Natural killer cell treated with Interleukin-12 subunit alpha and Interleukin-12 subunit beta and Interleukin-15 and Interleukin-18, amount 100 ng/mL, for 72 hours (primary cell): ENCODE measurements around the gene NXPH2. TPM values are rescaled to one million over a fixed set of nuclear protein-coding genes. Genes with fewer than 3 reads are reported as not detected.

Source experiments
- ATAC-seq, 2 donors: fragments of 150-1000 bp; cut with Tn5 transposase in 1 of 2; sonication (Bioruptor Pico), chemical (Tn5 transposase) in 1 of 2; 2 replicates each; pipeline ENCODE4 v1.10.0; 2021
- DNase-seq: peaks from one replicate; pipeline ENCODE4 v3.0.0; 2022; ENCODE audit warnings: low spot score
- H3K27ac Mint-ChIP-seq, 2 donors: 1 replicate in 1 of 2; 2 replicates in 1 of 2; pipeline ENCODE4 v1.8.0; 2022; ENCODE audit warnings: mixed read lengths in 2 of 2, mild to moderate bottlenecking in 1 of 2, moderate library complexity in 1 of 2
- H3K27me3 Mint-ChIP-seq, 2 donors: 1 replicate in 1 of 2; 2 replicates in 1 of 2; pipeline ENCODE4 v1.8.0; 2022; ENCODE audit warnings: mixed read lengths in 2 of 2
- H3K36me3 Mint-ChIP-seq: one replicate; pipeline ENCODE4 v1.8.0; 2022; ENCODE audit warnings: mixed read lengths
- H3K4me1 Mint-ChIP-seq, 2 donors: 1 replicate in 1 of 2; 2 replicates in 1 of 2; pipeline ENCODE4 v1.8.0; 2022; ENCODE audit warnings: low read depth in 2 of 2, mixed read lengths in 2 of 2, mild to moderate bottlenecking in 1 of 2
- H3K4me3 Mint-ChIP-seq: one replicate; pipeline ENCODE4 v1.8.0; 2022; ENCODE audit warnings: mixed read lengths
- H3K9me3 Mint-ChIP-seq: 2 replicates; pipeline ENCODE4 v1.8.0; 2022; ENCODE audit warnings: mixed read lengths
- total RNA-seq, 2 donors: library from RNA; stranded (reverse); gene quantifications; one replicate each; pipeline ENCODE4 v1.2.3, GENCODE V29; 2022

The NXPH2 gene
- total RNA-seq, 2 donors from 2014 or later = not detected

DNA sequence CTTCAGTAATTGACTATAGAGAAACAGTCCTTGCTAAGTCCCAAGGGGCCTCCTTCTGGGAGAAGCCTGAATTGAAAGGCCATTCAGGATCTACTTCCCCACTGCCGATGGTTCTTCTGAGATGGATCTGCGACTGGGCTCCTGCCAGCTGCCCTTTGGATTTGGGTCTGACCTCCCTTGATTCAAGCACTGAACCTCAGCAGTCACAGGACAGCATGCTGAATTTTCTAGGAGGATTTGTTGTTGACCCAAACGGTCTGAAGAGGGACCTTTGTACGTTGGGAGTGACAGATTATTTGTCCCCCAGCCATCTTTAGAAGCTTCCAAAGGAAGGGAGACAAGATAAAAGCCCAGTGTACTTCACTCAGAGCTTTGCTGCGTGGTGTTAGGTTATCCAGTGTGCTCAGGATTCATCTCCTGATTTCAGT lies 67.1 kb downstream of the NXPH2 start:
- Mint-ChIP-seq H3K4me1 (peaks cover 0 to 5% of the 10 kb centered on the region in 2 donors), H3K4me3 (no peak overlapping the region), H3K27me3 (peaks cover 0 to 12% of the 10 kb centered on the region in 2 donors), H3K27ac (no peak overlapping the region), H3K36me3 (no peaks in the 10 kb centered on the region), H3K9me3 (peaks cover 3% of the 10 kb centered on the region)
- DNase-seq (no peak), ATAC-seq (no peak)

DNA sequence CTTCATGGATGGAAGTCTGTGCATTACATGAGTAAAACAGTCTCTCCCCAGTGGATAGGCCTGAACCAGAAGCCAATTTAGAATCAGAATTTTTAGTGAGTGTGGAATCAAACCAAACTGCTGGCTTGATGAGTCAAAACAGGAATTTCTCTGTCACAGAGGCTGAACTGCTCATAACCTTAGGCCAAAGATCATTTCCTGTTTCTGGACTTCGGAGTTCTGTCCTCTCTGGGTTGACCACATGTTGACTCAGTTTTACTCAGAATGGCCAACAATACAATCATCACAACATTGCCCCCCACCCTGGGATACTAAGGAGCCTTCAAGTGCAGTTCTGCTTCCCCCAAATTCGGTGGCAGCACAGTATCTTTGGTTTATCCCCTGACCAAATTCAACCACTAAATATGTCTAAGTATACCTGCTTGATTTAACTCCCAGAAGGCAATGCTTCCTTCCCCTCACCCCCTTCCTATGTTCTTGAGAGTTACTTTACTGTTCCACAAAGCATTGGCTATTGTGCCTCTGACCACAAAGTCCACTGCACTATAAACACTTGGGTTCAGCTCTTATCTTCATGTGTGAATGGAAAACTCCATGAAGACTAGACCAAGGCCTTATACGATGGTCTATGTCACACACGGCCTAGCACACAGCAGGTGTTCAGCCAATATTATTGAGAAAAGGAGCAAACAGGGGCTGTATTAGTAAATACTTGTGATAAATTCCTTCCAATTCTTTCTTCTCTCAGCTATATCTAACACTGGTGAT lies 67.8 kb downstream of the NXPH2 start:
- Mint-ChIP-seq H3K27ac (no peak overlapping the region), H3K27me3 (peaks cover 0 to 5% of the 10 kb centered on the region in 2 donors), H3K36me3 (no peaks in the 10 kb centered on the region), H3K4me3 (no peak overlapping the region), H3K9me3 (peaks cover 3% of the 10 kb centered on the region), H3K4me1 (no peaks in the 10 kb centered on the region)
- no peak for DNase-seq
- ATAC-seq = no peak

DNA sequence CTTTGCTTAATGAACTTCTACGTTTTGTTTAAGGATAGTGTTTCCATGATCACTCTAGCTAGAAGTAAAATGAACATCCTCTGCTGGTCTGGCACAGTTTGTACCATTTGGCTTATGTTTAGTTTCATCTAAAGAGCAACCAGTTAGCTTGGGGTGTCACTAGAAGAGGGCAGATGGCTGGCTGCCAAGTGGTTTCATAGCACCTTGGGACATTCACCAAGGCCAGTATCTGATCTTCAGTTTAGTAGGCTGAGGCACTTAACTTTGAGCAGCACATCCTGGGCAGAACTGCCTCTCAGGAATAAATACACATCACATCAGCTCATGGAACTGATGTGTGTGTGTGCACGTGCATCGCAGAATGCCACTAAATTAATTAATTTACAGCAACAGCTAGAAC lies 68.4 kb downstream of the NXPH2 start:
- ATAC-seq (no peak), DNase-seq (no peak)
- no peaks in the 10 kb centered on the region for H3K4me1 Mint-ChIP-seq
- H3K27me3 Mint-ChIP-seq = peaks cover 0 to 5% of the 10 kb centered on the region in 2 donors
- H3K9me3 Mint-ChIP-seq = peaks cover 3% of the 10 kb centered on the region
- H3K4me3 Mint-ChIP-seq = no peak overlapping the region
- H3K27ac Mint-ChIP-seq = no peak overlapping the region
- no peaks in the 10 kb centered on the region for H3K36me3 Mint-ChIP-seq

DNA sequence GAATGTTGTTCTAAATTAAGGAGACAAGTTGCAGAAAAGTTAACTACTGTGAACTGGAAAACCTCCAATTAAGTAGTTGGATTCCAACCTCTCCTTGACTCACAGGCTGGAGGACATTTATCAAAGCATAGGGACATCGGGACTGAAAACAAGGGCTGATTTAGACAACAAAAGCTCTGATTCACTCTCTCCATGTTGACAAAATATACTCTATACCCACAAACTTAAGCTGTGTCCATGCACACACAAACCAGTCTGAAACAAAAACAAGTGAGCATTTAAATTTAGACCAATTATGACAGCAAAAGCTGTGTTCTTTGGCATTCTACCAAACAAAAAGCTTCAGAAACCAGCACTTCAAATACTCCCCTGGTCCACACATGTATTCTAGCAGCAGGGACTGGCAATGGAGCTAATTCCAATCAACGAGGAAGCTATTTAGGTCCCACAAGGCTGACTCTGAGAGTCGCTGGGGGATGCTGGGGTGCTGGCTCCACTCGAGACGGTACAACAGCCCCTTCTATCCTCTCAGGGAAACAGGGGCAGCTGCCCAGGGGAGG lies 71.4 kb downstream of the NXPH2 start:
- Mint-ChIP-seq H3K4me1 (no peaks in the 10 kb centered on the region), H3K27me3 (no peaks in the 10 kb centered on the region), H3K27ac (no peak overlapping the region), H3K9me3 (peaks cover 3% of the 10 kb centered on the region), H3K4me3 (no peak overlapping the region), H3K36me3 (no peaks in the 10 kb centered on the region)
- DNase-seq (no peak), ATAC-seq (no peak)

DNA sequence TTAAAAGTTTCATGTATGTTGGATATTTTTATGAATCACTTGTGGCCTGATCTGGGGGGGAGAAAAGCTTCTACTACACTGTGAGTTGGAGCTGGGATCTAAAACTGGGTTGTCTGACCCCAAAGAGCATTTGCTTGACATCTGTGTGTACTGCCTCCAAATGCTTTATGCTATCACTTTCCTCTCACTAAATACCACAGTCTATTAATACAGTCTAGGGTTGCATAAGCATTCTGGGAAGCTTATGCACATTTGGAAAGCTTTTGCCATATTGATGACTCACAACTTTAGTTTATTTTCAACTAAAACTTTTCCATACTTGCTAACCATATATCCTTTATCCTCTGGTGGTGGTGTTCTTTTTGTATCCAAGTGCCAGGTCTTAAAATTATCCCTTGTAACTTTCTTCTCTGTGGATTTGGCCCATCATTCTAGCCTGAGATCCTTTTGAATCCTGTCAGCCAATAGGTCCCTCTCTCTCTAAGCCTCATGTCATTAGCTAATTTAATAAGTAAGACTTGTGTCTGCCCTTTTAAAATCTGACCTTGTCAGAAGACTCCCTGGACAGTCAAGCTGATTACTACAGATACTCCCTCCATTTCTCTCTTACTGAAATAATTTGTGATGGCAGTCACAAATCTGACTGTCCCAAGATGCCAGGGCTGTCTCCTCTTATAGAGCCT lies 72.7 kb downstream of the NXPH2 start:
- DNase-seq (no peak), ATAC-seq (no peak)
- no peaks in the 10 kb centered on the region for H3K4me1 Mint-ChIP-seq
- no peaks in the 10 kb centered on the region for H3K36me3 Mint-ChIP-seq
- no peaks in the 10 kb centered on the region for H3K27me3 Mint-ChIP-seq
- no peak overlapping the region for H3K27ac Mint-ChIP-seq
- peaks cover 3% of the 10 kb centered on the region for H3K9me3 Mint-ChIP-seq
- H3K4me3 Mint-ChIP-seq = no peak overlapping the region

DNA sequence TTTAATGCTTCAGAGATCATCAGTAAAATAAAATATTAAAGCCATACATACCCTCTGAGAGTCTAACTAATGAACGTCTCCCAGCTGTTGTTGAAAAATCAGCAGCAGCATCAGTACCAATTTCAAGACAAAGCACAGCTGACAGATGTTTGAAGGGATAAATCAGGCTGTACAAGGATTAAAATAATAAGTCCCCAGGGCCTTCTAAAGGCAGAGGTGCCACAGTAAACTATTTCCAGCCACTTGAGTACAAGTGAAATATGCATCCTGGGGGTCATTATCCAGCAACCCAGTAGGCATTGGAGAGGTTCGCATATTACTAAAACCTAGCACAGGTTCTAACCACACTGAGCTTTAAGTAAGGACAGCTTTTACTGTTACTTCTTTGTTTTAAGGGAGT lies 76.9 kb downstream of the NXPH2 start:
- Mint-ChIP-seq H3K27me3 (no peaks in the 10 kb centered on the region), H3K4me3 (no peak overlapping the region), H3K9me3 (no peaks in the 10 kb centered on the region), H3K4me1 (no peaks in the 10 kb centered on the region), H3K27ac (no peak overlapping the region), H3K36me3 (no peaks in the 10 kb centered on the region)
- ATAC-seq (no peak), DNase-seq (no peak)

DNA sequence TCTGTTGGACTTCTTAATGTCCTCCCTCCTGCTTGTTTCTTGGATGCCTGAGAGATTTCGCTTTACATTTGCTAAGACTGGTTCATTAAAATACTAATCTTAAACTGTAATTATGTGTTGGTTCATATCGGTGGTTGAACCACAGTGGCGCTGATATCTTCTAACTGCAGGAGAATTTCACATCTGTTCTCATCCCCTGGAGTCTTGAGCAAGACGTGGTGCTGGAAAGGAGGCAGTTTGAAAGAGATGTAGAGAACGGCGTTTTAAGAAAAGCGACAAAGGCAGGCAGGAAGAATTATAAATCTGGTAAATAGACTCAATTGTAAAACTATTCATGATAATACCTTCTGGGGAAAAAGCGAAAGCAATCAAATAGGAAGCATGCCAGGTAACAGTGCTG lies 79.5 kb downstream of the NXPH2 start:
- Mint-ChIP-seq H3K9me3 (no peaks in the 10 kb centered on the region), H3K27ac (no peak overlapping the region), H3K27me3 (no peaks in the 10 kb centered on the region), H3K4me3 (no peak overlapping the region), H3K4me1 (no peaks in the 10 kb centered on the region), H3K36me3 (no peaks in the 10 kb centered on the region)
- no peak for DNase-seq
- ATAC-seq = no peak

DNA sequence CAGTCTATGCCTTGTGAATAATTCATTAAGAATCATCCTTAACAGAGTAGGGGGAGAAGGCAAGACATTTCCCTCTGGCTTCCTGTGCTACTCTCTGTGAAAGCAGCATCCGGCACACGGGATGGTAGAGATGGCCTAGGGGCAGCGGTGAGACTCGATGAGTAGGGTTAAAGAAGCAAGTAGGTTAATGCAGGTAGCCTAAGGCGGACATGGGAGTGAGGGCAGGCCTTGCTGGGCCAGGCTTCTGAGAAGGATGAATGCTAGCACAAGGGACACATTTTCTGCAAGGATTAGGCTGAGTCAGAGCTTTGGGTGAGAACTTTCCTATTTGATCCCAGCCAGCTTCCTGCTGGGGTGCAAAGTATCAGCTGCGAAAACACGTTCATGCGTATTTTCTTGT lies 80.8 kb downstream of the NXPH2 start:
- no peak overlapping the region for H3K4me3 Mint-ChIP-seq
- DNase-seq = no peak
- ATAC-seq = no peak
- no peaks in the 10 kb centered on the region for H3K36me3 Mint-ChIP-seq
- H3K27me3 Mint-ChIP-seq = no peaks in the 10 kb centered on the region
- no peak overlapping the region for H3K27ac Mint-ChIP-seq
- no peaks in the 10 kb centered on the region for H3K4me1 Mint-ChIP-seq
- H3K9me3 Mint-ChIP-seq = no peaks in the 10 kb centered on the region

DNA sequence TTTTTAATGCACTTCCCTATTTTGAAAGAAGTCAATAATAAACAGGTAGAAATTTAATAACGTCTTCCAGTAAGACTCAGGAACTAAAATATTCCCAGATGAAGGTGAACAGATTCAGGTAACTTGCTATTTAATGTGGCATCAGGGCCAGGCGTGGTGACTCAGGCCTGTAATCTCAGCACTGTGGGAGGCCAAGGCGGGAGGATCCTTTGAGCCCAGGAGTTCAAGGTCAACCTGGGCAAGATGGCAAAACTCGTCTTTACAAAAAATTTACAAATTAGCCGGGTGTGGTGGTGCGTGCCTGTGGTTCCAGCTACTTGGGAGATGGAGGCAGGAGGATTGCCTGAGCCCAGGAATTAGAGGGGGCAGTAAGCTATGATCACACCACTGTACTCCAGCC lies 81.8 kb downstream of the NXPH2 start:
- ATAC-seq (no peak), DNase-seq (no peak)
- H3K27me3 Mint-ChIP-seq = no peaks in the 10 kb centered on the region
- H3K27ac Mint-ChIP-seq = no peak overlapping the region
- H3K9me3 Mint-ChIP-seq = no peaks in the 10 kb centered on the region
- no peaks in the 10 kb centered on the region for H3K4me1 Mint-ChIP-seq
- no peaks in the 10 kb centered on the region for H3K36me3 Mint-ChIP-seq
- no peak overlapping the region for H3K4me3 Mint-ChIP-seq

DNA sequence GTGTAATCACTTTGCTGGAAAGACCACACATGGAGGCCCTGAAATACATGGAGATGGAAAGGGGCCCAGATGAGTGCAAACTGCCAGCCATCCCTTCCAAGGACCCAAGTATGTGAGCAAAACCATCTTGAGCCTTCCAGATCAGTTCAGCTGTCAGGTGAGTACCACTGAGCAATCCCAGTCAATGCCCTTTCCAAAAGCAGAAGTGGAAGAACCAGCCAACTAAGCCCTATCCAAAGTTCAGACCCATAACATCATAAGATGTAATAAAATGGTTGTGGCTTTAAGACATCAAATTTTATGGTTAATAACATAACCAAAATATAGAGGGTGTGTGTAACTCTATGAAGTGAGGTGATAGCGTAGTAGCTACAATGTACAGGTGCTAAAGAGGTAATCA lies 88.5 kb downstream of the NXPH2 start:
- ATAC-seq (no peak), DNase-seq (no peak)
- peaks cover 0 to 10% of the 10 kb centered on the region in 2 donors for H3K4me1 Mint-ChIP-seq
- no peak overlapping the region for H3K27ac Mint-ChIP-seq
- no peak overlapping the region for H3K4me3 Mint-ChIP-seq
- H3K27me3 Mint-ChIP-seq = no peaks in the 10 kb centered on the region
- peaks cover 8% of the 10 kb centered on the region for H3K9me3 Mint-ChIP-seq
- H3K36me3 Mint-ChIP-seq = no peaks in the 10 kb centered on the region

DNA sequence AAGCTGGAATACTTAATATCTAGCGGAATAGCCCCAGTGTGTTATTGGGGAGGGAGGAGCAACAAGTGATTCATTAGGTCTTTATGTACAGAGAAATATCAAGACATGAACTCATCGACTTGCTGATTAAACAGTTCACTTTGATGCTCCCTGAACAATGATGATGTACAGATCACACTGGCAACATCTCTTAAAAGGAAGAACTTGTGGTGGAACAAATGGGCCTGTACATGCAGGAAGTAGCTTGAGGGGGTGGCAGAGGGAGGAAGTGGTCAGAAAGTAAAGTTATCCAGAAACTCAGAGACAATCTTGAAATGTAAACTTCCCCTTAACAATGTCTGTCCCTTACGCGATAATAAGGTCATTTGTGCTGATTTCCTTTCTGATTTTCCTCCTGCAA lies 90.5 kb downstream of the NXPH2 start:
- Mint-ChIP-seq H3K4me1 (peaks cover 0 to 10% of the 10 kb centered on the region in 2 donors), H3K27ac (no peak overlapping the region), H3K4me3 (no peak overlapping the region), H3K36me3 (no peaks in the 10 kb centered on the region), H3K27me3 (no peaks in the 10 kb centered on the region), H3K9me3 (peaks cover 8% of the 10 kb centered on the region)
- ATAC-seq (peak in 1 of 2 donors; percentile 66), DNase-seq (no peak)

DNA sequence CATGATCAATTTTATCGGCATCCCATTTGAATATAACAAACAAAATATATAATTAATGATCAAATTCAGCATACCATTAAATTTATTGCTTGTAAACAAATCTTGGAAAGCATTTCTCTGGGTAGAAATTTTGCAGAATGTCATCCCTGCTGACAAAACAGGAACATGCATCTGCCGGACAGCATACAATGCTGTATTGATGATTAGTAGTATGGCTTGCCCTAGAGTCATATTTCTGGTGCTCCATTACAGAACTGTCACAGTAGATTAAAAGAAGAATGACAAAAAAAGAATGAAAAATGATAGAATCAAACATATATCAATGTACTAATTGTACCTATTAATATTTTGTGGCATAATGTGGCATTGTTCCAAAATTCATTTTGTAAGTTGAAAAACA lies 98.0 kb downstream of the NXPH2 start:
- H3K27ac Mint-ChIP-seq = no peak overlapping the region
- ATAC-seq (no peak), DNase-seq (no peak)
- H3K9me3 Mint-ChIP-seq = peaks cover 3% of the 10 kb centered on the region
- no peak overlapping the region for H3K4me3 Mint-ChIP-seq
- H3K27me3 Mint-ChIP-seq = peaks cover 3 to 7% of the 10 kb centered on the region in 2 donors
- no peaks in the 10 kb centered on the region for H3K36me3 Mint-ChIP-seq
- H3K4me1 Mint-ChIP-seq = no peaks in the 10 kb centered on the region

DNA sequence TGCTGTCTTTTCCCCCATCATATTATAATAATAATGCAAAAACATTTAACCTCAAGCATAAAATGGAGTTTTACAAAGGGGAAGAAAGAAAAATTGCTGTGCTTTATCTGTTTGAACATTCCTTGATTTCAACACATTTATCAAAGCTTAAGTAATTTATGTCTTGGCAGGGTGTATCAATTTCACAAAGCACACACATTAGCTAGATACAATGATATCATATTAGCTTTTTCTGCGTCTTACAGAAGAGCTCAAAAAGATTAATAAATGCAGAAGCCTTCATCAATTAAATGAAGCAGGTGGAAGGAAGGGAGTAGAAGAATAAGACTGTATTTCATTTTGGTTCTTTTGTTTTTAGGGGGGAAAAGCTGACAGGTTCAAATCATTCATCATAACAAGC lies 103.0 kb downstream of the NXPH2 start:
- ATAC-seq (no peak), DNase-seq (no peak)
- Mint-ChIP-seq H3K27ac (no peak overlapping the region), H3K4me3 (no peak overlapping the region), H3K27me3 (no peaks in the 10 kb centered on the region), H3K36me3 (no peaks in the 10 kb centered on the region), H3K4me1 (no peaks in the 10 kb centered on the region), H3K9me3 (no peaks in the 10 kb centered on the region)

DNA sequence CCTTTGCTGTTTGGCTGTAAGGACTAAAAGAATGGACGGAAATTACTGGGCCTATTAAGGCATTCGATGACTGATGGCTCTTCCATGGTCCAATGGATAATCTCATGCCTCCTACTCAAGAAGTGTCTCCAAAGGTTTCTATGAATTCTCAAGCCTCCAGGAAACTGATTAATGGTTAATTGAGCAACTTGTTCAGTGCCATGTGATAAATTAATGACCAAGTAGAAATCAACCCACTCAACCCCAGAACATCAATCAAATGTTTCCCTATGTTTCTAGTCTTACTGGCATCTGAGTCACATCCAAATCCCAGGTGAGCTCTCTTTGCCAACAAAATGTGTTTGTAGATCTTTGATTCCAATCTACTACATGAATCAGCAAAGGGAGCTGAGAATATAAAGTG lies 103.6 kb downstream of the NXPH2 start:
- ATAC-seq (no peak), DNase-seq (no peak)
- Mint-ChIP-seq H3K36me3 (no peaks in the 10 kb centered on the region), H3K4me1 (no peaks in the 10 kb centered on the region), H3K27ac (no peak overlapping the region), H3K9me3 (no peaks in the 10 kb centered on the region), H3K4me3 (no peak overlapping the region), H3K27me3 (no peaks in the 10 kb centered on the region)
